ENCODE measurements around the gene SPAG4.

Gene SPAG4

DNA sequence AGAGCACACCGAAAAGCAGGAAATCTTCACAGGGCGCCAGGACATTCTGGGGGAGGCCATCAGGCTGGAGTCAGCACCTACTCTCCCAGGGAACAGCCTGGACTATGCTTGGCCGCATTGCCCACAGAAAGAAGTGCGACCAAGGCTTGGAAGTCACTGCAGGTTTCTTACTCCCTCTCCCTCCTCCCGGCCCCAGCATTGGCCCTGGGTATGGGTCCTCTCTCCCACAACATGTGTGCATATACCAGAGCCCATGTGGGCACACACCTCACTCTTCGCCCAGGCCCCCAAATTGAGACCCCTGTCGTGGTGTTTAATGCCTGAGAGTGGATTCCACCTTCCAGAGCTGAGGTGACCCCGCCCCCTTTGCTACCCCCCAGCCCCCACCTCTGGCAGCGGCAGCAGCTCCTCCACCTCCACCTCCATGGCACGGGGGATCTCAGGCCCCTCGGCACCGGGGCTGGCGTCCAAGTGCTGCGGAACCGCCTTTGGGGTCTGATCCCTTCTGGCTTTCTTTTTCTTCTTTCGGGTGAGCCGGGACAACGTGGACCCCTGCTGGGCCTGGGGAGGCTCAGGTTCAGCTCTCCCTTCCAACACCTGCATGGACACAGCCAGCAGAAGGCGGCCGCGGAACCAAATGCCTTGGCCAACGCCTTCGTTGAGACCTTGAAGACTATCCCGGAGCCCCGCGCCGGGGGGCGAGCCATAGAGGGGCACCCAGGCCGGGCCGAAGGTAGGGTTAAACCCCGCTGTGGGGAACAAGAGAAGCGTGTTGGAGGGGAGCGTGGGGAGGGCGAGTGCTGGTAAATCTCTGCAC is 15.2 kb upstream of the SPAG4 start:
- no peak for DNase-seq

GRCh38 chr20:35600993-35601973 is 14.3 kb upstream of the SPAG4 start:
- DNase-seq: no peak

- no peak for DNase-seq
Measured at GRCh38 chr20:35601990-35602389, 13.6 kb upstream of the SPAG4 start.

GRCh38 chr20:35602851-35603495 is 12.7 kb upstream of the SPAG4 start:
- DNase-seq: no peak

DNA sequence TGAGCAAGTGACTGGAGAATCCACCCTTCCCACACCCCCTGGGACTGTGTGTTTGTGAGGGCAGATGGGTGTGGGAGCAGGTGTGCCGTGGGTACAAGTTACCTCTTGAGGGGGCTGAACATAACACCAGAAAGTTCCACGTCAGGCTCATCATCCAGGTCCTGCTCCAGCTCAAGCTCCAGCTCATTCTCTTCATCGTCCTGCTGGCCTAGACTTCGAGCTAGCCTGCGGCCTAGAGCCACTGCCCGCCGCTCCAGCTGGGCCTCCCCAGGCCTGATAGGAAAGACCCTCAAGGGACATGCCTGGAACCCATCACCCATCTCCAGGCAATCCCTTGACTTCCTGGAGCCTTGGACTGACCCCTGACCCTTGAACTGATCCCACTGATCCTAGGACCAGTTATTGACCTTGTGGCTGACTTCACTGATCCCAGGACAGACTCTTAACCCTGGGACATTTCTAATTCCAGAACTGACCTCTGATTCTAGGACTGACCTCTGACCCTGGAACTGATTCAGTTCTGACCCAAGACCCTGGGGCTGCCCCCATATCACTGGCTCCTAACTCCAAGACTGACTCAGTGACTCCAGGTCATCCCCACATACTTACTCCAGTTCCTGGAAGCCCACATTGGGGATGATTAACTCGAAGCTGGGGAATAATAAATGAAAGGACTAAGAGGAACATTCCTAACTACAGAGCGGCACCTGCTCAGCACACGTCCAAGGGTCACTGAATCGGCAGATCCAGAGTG is 11.8 kb upstream of the SPAG4 start:
- DNase-seq: no peak

DNA sequence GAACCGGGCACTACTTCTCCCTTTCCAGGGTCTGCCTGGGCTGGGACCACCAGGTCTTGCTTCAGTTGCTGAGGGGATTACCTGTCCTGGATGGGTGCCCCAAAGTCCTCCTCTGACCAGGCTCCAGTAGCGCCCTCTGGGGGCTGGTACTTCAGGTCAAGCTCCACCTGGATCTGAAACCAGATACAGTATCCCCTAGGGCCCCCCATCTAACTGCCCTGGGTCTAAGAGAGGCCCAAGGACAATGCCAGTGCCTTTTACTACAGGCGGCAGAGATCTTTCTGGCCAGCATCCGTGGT is 11.2 kb upstream of the SPAG4 start:
- DNase-seq: no peak

GRCh38 chr20:35606127-35606526 is 9.5 kb upstream of the SPAG4 start:
- DNase-seq: no peak

- no peak for DNase-seq
Measured at GRCh38 chr20:35607003-35607735, 8.5 kb upstream of the SPAG4 start.

DNA sequence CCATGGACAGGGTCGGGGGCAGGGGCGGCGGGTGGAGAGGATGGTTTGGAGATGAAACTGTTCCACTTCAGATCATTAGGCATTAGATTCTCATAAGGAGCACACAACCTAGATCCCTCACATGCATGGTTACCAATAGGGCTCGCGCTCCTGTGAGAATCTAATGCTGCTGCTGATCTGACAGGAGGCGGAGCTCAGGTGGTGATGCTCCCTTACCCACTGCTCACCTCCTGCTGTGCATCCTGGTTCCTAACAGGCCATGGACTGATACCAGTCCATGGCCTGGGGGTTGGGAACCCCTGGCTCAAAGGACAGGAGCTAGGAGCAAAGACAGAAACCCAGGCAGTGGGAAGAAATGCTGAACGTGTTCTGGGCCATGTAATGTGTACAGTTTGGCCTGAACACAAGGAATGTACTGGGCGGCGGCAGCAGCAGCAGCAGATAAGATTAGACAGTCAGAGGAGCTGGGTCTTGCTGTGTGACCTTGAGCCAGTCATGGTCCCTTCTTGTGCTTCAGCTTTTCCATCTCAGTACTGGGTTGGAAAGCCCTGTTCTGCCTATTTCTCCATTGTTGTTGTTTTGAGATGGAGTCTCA is 4.7 kb upstream of the SPAG4 start:
- no peak for DNase-seq

GRCh38 chr20:35611482-35611881 is 4.1 kb upstream of the SPAG4 start:
- DNase-seq: no peak

DNA sequence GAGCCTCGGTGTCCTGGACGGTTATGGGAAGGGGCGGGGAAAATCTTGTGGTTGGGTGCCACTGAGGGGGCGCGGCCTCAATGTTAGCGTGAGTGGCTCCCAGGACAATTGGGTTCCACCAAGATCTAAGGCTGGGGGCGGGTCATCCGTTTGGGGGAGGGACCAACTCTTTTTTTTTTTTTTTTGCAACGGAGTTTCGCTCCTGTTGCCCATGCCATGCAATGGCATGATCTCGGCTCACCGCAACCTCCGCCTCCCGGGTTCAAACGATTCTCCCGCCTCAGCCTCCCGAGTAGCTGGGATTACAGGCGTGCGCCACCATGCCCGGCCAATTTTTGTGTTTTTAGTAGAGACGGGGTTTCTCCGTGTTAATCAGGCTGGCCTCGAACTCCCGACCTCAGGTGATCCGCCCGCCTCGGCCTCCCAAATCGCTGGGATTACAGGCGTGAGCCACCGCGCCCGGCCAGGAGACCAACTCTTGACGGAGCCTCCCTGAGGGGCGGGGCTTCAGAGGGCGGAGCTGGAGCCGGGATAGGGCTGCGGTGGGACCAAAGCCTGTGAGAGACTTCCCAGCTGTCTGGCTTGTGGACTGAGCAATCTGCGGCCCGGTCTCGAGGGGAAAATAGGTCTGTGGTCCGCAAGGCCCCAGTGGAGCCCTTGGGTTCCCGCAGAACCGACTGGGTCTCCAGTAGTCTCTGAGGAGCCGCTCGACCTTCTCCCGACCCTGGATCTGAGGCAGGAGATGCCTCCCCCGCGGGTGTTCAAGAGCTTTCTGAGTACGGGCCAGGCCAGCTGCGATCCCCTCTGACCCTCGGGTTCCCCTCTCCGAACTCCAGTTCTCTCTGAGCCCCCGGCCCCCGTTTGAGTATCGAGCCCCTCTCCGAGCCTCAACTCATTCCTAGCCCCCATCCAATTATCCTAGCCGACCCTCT is 1.1 kb downstream of the SPAG4 start:
- peak; percentile 18 for DNase-seq

GRCh38 chr20:35617397-35618262 is 2.0 kb downstream of the SPAG4 start:
- DNase-seq: peak; percentile 40

DNA sequence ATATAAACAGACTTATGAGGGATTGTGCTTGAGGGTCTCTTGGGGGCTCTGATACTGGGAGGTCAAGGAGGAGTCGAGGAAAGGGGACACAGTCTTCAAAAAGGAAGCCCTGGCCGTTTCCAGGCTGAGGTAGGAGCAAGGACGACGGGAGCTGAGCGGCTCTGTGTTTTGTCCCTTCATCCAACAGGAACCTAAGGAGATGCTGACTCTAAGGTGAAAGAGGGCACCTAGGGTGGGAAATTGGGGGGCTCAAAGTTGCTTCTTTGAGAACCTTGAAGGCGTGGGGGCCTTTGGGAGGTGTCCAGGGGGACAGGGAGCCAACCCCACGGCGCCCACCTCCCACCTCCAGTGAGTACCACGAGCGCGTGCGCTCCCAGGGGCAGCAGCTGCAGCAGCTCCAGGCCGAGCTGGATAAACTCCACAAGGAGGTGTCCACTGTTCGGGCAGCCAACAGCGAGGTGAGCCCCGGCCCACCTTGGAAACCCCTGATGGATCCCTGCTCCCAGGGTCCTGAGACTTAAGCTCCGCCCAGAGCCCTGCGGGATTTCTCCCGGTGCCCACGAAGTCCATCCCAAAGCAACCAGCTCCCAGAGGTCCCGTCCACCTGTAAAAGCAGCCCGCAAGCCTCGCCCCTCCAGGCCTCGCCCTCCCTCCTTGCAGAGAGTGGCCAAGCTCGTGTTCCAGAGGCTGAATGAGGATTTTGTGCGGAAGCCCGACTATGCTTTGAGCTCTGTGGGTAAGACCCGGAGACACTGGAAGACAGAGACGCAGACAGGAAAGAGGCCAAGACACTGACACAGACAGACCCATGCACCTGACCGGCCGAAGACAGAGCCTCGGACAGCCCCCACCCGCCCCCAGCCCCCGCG is 2.9 kb downstream of the SPAG4 start:
- DNase-seq: no peak

- peak; percentile 18 for DNase-seq
Measured at GRCh38 chr20:35619196-35620095, 3.8 kb downstream of the SPAG4 start.

DNA sequence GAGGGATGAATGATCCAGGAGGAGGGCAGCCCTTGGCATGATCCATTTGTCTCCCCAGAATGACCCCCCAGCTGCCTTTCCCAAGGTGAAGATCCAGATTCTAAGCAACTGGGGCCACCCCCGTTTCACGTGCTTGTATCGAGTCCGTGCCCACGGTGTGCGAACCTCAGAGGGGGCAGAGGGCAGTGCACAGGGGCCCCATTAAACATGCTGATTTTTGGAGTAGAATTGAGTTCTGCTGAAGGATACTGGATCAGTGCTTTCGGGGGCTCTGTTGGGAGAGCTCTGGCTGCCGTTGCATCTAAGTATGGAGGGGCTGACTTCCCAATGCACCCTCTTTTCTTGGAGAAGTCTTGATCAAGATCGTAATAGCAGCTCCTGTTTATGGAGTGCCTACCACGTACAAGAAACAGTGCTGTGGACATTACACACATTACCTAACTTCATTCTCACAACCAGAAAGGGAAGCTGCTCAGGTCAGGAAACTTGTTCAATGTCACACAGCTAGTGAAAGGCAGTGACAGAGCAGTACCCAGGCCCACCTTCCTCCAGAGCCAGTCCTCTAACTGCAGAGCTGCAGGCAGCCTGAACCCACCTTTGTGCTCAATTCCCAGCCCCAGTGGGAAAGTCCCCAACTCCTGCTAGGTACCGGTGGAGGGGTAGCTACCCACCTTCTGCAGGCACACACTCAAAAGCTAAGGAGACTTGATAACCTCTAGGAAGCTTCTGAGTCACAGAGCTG is 5.4 kb downstream of the SPAG4 start:
- DNase-seq: no peak

GRCh38 chr20:35621560-35621946 is 5.9 kb downstream of the SPAG4 start:
- DNase-seq: no peak
